ENCODE measurements around the gene SORBS2.

SORBS2 gene

DNA sequence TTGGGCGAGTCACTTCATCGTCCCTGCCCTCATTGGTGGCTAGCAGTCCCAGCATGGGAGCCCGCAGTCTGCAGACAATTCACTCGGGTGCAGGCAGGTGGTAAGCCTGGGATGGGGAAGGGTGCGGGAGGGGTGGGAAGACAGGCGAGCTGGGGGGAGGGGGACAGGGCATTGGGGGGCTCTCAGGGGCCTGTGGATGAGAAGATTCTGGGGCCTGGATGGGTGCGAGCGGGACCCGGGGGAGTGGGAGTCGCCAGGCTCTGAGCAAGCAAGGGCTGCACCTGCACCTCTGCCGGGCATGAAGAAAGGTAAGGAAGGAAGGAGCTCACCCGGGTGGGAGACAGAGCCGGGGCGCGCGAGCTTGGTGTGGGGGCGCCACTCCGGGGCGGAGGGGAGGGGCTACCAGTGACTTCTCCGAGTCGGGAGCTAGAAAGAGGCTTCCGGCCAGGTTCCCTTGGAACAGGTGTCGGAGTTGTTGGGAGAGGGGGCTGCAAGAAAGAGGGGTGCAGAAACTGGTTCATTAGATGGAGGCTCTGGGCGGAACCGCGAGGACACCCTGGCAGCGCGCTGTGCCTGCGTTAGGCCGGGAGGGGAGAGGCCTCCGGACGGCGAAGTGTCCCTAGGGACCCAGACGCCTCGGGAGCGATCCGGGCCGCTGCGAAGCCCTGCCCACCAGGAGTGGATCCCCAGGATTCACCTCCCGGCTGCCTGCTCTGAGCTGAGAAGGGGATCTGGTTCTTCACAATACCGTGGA, 173.3 kb downstream of the SORBS2 start:
- Mint-ChIP-seq H3K36me3 (no peaks in the 10 kb centered on the region), H3K27me3 (peaks cover 21% of the 10 kb centered on the region), H3K27ac (no peak overlapping the region), H3K4me1 (ENCODE audit: low read depth) (peaks cover 2% of the 10 kb centered on the region), H3K9me3 (ENCODE audit: low read depth) (no peaks in the 10 kb centered on the region), H3K4me3 (no peak overlapping the region)

DNA sequence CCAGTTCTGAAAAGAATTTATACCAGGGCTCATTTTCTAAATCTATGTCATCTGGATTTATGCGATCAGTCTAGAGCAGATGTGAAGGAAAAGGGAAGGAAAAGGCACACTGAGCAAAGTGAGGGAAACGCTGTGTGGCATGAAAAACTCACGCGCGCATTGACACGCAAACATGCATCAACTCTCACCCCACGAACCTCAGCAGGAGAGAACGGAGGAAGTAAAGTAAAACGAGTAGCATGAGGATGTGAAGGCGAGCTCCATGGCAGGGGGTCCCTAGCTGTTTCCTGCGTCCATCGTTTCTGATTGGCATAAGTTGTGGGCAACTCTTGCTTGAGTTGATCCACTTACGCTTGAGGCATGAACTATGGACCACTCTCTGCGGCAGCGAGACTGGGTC, 173.9 kb downstream of the SORBS2 start:
- H3K27ac Mint-ChIP-seq: no peak overlapping the region
- no peaks in the 10 kb centered on the region for H3K36me3 Mint-ChIP-seq
- peaks cover 20% of the 10 kb centered on the region for H3K27me3 Mint-ChIP-seq
- H3K4me3 Mint-ChIP-seq: no peak overlapping the region
- H3K9me3 Mint-ChIP-seq (ENCODE audit: low read depth): no peaks in the 10 kb centered on the region
- H3K4me1 Mint-ChIP-seq (ENCODE audit: low read depth): peaks cover 2% of the 10 kb centered on the region

DNA sequence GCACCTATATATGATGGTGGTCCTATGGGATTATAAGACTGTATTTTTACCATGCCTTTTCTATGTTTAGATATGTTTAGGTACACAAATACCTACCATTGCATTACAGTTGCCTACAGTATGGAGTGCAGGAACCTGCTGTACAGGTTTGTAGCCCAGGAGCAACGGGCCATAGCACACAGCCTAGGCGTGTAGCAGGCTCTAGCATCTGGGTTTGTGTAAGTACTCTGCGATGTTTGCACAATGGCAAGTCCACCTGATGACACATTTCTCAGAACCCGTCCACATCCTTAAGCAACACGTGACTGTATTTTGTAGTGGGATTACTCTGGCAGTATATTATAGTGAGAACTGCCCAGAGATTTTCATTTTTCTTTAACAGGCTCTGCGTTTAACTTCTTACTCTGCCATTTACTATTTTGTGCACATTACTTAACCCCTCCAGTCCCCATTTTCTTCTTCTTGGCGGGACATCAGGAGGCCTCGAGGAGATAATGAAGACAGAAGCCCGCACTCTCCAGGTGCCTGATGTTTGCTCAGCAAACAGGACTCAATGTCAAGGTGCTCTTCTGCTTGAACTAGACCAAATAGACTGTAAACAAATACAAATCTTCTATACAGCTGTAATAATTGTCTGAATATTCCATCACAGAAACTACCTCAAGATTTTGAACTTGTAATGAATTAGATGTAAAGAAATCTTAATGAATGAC, 174.7 kb downstream of the SORBS2 start:
- Mint-ChIP-seq H3K27ac (no peak overlapping the region), H3K27me3 (peaks cover 15% of the 10 kb centered on the region), H3K36me3 (no peaks in the 10 kb centered on the region), H3K9me3 (ENCODE audit: low read depth) (no peaks in the 10 kb centered on the region), H3K4me3 (no peak overlapping the region), H3K4me1 (ENCODE audit: low read depth) (peaks cover 2% of the 10 kb centered on the region)

DNA sequence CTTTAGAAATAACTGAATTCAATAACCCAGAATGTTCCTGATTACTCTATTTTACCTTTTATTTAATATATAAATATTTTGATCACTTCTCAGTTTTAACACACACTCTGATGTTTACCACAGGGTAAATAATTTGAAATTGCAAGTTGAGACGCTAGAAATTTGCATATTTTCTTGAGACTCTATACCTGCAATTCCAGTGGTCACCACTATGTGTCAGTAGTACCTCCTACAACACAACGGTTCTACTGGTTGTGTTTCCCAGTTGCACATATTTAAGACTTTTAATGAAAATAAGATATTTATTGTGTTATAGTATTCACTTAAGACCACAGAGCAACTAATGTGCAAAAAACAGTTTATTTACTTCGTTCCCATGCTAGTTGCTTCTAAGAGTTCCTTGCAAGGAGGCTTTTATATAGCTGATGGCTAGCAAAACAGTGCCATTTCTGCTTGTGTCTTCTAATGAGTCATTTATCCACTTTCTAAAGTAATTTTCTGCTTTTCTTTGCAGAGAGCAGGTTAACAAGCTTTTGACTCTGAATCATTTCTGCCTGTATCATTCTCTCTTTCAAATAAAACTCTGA, 177.8 kb downstream of the SORBS2 start:
- peaks cover 12% of the 10 kb centered on the region for H3K27me3 Mint-ChIP-seq
- H3K9me3 Mint-ChIP-seq (ENCODE audit: low read depth): no peaks in the 10 kb centered on the region
- H3K4me1 Mint-ChIP-seq (ENCODE audit: low read depth): peaks cover 2% of the 10 kb centered on the region
- H3K27ac Mint-ChIP-seq: no peak overlapping the region
- H3K4me3 Mint-ChIP-seq: no peak overlapping the region
- no peaks in the 10 kb centered on the region for H3K36me3 Mint-ChIP-seq

DNA sequence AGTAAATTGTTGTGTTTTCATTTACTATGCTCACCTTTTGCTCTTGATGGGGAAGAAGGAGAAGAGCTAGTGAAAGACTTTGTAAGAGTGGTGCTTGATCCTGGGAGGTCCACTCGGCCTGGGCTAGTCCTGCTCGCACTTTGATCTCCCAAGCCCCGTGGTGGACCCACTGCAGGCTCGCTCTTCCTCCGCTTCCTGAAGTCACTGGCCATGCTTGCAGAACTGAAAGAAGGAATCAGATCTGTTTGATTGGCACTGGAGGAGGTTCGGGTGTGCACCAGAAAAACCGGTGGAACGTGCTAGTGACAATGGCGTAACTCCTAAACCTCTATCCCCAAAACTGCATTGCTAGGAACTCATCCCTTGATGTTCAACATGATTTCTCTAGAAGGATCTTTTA, 185.2 kb downstream of the SORBS2 start:
- Mint-ChIP-seq H3K27ac (no peak overlapping the region), H3K4me1 (ENCODE audit: low read depth) (no peaks in the 10 kb centered on the region), H3K9me3 (ENCODE audit: low read depth) (no peaks in the 10 kb centered on the region), H3K36me3 (no peaks in the 10 kb centered on the region), H3K4me3 (no peak overlapping the region), H3K27me3 (peaks cover 6% of the 10 kb centered on the region)

DNA sequence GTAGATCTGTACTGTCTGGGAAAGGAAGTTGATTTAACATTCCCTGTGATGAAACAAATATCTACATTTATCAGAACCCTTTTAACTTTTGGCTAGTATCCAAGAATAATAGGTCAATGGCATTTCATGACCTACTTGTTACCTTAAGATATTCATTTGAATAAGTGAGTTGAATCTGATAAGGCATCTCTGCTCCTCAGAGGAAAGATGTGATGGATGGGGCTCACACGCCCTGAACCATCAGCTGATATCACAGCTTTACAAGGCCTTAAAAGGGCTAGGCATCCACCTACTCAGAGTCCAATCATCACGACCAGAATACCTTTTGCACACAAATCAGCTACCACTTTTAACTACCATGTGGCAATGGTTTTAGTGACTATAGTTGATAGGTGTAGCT, 186.5 kb downstream of the SORBS2 start:
- Mint-ChIP-seq H3K9me3 (ENCODE audit: low read depth) (no peaks in the 10 kb centered on the region), H3K27me3 (peaks cover 5% of the 10 kb centered on the region), H3K27ac (no peak overlapping the region), H3K36me3 (no peaks in the 10 kb centered on the region), H3K4me1 (ENCODE audit: low read depth) (no peaks in the 10 kb centered on the region), H3K4me3 (no peak overlapping the region)

DNA sequence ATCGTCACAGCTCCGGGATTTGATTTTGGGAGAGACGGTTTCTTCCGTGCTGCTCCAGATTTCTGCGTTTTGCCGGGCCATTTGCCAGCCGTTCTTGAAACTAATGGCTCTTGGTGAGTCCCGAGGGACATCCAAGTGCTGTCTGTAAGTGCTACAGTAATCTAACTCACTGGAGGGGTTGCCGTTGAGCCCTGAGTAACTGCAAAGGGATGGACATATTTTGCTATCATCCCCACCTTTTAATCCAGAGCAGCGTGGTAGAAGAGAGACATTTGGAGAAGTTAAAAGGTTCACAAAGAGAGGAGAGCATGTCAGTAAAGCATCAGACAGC, 187.8 kb downstream of the SORBS2 start:
- H3K27me3 Mint-ChIP-seq: peaks cover 4% of the 10 kb centered on the region
- H3K36me3 Mint-ChIP-seq: no peaks in the 10 kb centered on the region
- H3K4me1 Mint-ChIP-seq (ENCODE audit: low read depth): no peaks in the 10 kb centered on the region

DNA sequence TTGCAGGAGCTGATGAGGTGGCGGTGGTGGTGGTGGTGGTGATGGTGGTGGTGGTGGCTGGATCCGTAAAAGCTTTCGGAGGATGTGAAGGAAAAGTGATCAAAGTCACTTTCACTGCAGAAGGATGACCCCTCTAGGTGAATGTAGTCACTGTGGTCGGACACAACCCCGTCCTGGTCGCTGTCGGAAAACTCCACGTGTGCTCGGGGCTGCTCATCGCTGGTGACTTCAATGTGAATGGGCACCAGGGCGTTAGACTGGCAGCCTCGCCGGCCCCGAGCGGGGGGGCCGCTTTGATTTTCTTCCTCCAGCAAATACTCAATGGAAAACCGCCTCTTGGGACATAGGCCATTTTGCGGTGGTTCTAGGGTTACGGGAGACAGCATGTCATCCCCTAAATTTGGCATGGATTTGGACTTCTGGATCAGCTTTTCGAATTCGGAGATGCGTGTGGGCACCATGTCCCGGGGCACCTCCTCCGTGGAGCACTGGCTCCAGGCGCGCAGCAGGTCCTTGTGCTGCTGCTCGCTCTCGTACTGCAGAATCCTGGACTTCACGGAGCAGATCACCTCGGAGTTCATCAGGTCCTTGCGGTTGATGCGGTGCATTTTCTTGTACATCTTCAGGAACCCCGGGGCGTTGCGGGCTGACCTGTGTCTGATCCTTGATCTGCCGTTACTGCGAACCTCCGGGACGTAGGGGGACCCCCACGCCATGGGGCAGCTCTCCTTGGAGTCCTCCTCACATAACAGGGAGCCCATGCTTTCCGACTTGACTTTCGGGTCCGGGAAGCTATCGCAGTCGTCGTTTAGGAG, 188.3 kb downstream of the SORBS2 start:
- H3K9me3 Mint-ChIP-seq (ENCODE audit: low read depth): no peaks in the 10 kb centered on the region
- H3K4me1 Mint-ChIP-seq (ENCODE audit: low read depth): no peaks in the 10 kb centered on the region
- no peaks in the 10 kb centered on the region for H3K36me3 Mint-ChIP-seq
- H3K4me3 Mint-ChIP-seq: no peak overlapping the region
- H3K27ac Mint-ChIP-seq: no peak overlapping the region
- no peaks in the 10 kb centered on the region for H3K27me3 Mint-ChIP-seq

More for the DNA sequence above, 187.8 kb downstream of the SORBS2 start:
- Mint-ChIP-seq H3K9me3 (ENCODE audit: low read depth) (no peaks in the 10 kb centered on the region), H3K27ac (no peak overlapping the region), H3K4me3 (no peak overlapping the region)

DNA sequence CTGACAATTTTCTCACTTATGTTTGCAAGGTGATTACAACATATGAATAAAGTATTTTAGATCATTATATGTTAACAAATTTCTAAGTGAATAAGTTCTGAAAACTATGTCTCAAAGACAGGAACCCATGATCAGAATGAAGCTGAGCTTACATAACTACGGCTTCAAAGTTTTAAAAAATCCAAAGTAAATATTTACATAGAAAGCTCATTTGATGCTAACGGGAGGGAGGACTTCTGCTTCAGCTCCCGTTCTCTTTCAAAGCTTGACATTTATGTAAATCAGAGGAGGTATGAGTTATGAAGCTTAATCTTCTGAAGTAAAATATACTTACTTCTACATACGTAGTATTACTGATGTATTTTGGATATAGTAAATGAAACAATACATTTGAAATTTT, 203.8 kb downstream of the SORBS2 start:
- H3K4me1 Mint-ChIP-seq (ENCODE audit: low read depth): peaks cover 4% of the 10 kb centered on the region
- H3K27ac Mint-ChIP-seq: no peak overlapping the region
- no peaks in the 10 kb centered on the region for H3K36me3 Mint-ChIP-seq
- H3K4me3 Mint-ChIP-seq: no peak overlapping the region
- H3K9me3 Mint-ChIP-seq (ENCODE audit: low read depth): no peaks in the 10 kb centered on the region
- peaks cover 4% of the 10 kb centered on the region for H3K27me3 Mint-ChIP-seq

DNA sequence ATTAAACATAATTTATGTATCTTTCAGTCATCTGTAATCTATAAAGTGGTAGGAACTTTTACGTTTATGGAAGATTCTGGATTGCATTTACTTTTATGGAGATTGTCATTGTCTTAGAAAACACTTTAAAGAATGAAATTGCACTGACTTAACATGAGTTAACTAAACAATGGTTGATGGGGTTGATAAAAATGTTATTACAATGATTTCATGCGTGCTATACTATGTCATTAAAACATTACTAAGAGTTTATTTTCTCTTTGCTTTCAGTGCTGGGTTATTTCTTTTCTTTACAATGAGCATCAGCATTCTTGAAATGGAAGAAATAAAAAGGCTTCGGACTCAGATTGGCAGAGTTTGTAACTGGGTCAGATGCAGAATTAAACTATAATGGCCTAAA, 209.6 kb downstream of the SORBS2 start:
- no peak overlapping the region for H3K27ac Mint-ChIP-seq
- no peaks in the 10 kb centered on the region for H3K36me3 Mint-ChIP-seq
- peaks cover 9% of the 10 kb centered on the region for H3K27me3 Mint-ChIP-seq
- no peak overlapping the region for H3K4me3 Mint-ChIP-seq
- no peaks in the 10 kb centered on the region for H3K9me3 Mint-ChIP-seq (ENCODE audit: low read depth)
- H3K4me1 Mint-ChIP-seq (ENCODE audit: low read depth): no peaks in the 10 kb centered on the region

DNA sequence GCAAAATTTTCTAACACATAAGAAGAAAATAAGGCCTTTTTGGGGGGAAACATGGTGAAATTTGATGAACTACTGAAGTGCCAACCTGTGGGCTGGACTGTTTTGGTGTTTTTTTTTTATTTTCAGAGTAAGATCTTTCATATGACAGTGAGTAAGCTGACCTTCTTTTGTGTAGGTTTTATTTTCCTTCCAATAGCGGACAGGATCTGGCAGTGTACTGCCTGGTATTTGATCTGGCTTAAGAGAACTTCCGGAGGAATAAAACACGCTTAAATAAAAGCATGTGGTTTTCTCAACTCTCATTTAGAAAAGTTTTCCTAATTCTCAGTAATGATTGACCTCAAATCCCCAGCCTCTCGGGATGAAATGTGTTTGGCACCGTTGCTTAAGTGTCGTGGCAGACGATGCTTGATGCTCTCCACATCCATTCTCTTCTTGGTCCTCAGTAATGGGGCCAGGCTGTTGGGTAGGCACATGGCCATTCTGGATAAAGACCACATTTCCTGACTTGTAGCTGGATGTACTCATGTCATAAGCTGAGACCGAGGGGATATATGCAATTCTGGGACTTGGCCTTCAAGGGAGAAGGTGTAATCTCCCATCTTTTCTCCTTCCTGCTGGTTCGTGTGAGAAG, 211.1 kb downstream of the SORBS2 start:
- no peaks in the 10 kb centered on the region for H3K9me3 Mint-ChIP-seq (ENCODE audit: low read depth)
- no peak overlapping the region for H3K27ac Mint-ChIP-seq
- peaks cover 11% of the 10 kb centered on the region for H3K27me3 Mint-ChIP-seq
- no peaks in the 10 kb centered on the region for H3K4me1 Mint-ChIP-seq (ENCODE audit: low read depth)
- no peak overlapping the region for H3K4me3 Mint-ChIP-seq
- H3K36me3 Mint-ChIP-seq: no peaks in the 10 kb centered on the region

DNA sequence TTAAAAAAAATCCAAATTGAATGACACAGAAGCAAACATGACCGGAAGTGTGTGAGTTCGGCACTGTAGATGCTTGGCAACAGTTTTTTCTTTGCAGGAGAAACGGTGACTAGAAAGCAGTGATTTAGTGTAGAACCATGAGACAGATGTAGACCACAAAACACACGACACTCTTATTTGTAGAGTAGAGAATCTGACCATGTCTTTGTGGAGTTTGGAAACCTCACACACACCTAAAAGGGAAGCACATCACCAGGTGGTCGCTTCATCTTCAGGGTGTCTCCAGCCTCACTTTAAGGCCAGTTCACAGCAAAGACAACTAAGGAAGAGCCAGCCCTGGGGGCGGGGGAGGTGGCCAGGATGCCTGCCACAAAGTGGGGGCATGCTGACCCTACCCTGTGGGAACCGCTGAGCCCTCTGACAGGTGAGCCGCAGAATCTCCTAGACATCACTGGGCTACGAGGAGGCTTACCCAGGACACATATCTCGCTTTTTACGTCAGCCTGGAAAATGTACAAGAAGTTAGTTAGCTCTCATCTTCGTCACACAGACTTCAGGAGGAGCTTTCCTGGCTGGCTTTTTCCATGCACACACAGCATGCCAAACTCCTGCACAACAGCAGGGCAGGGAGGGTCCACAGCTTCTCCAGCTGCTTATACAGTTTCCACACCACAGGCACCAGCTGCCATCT, 212.3 kb downstream of the SORBS2 start:
- Mint-ChIP-seq H3K4me3 (no peak overlapping the region), H3K27ac (no peak overlapping the region), H3K4me1 (ENCODE audit: low read depth) (no peaks in the 10 kb centered on the region), H3K36me3 (no peaks in the 10 kb centered on the region), H3K9me3 (ENCODE audit: low read depth) (no peaks in the 10 kb centered on the region), H3K27me3 (peaks cover 9% of the 10 kb centered on the region)

DNA sequence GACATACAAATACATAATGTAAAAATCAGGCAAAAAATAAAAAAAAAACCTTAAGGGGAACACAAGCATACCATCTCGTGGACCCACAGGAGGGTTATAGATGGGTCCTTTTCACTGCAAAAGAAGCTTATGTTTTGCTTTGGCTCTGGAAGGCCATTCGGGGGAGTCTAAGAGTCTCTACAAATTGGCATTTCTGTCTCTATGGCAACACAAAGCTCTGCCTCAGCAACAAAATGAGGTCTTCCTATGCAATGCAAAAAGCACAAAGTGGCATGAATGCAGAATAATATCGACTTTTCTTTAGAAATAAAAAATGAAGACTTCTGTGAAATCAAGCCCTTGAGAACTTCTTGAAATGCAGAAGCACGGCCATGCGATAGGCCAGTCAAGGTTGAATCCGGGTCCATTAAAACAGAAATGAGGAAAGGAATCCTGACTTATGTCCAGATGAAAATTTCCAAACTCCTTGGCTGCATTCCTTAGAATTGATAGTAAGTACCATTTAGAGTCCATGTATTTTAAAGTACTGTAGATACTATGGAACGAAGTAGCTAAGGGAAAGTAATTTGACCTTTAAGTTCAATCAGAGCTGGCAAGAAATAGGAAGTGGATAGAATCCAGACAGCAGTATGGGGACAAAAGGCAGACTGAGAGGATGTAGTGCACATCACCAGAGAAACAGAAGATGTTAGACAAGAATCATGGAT, 213.0 kb downstream of the SORBS2 start:
- H3K4me1 Mint-ChIP-seq (ENCODE audit: low read depth): no peaks in the 10 kb centered on the region
- peaks cover 9% of the 10 kb centered on the region for H3K27me3 Mint-ChIP-seq
- no peak overlapping the region for H3K4me3 Mint-ChIP-seq
- no peaks in the 10 kb centered on the region for H3K9me3 Mint-ChIP-seq (ENCODE audit: low read depth)
- H3K36me3 Mint-ChIP-seq: no peaks in the 10 kb centered on the region
- no peak overlapping the region for H3K27ac Mint-ChIP-seq

Measured in activated naive CD8-positive, alpha-beta T cell (primary cell).